Fibroblast of skin of abdomen (primary cell): ENCODE data around the gene KNOP1.
A peak's percentile ranks its signal among the peaks of the same experiment; 100 is the strongest.

Experiments
- DNase-seq: peaks from one replicate; pipeline ENCODE4 v3.0.0-alpha.2; 2013

Gene KNOP1

GRCh38 chr16:19706846-19707245, 11.2 kb downstream of the KNOP1 start:
- DNase-seq, result no peak

- no peak for DNase-seq
Measured at GRCh38 chr16:19705843-19706242, 12.2 kb downstream of the KNOP1 start.

GRCh38 chr16:19705146-19705501, 12.9 kb downstream of the KNOP1 start:
- DNase-seq, result no peak

- peak; percentile 43 for DNase-seq
Measured at GRCh38 chr16:19704321-19705145, 13.5 kb downstream of the KNOP1 start.

- no peak for DNase-seq
Measured at GRCh38 chr16:19703172-19703889, 14.7 kb downstream of the KNOP1 start.

- DNase-seq, result peak; percentile 5
Measured at GRCh38 chr16:19701091-19701490, 16.9 kb downstream of the KNOP1 start.

GRCh38 chr16:19700319-19700781, 17.7 kb downstream of the KNOP1 start:
- peak; percentile 16 for DNase-seq

- DNase-seq, result no peak
Measured at GRCh38 chr16:19699472-19699871, 18.6 kb downstream of the KNOP1 start.

GRCh38 chr16:19698480-19699465, 19.3 kb downstream of the KNOP1 start:
- peak; percentile 49 for DNase-seq

- DNase-seq, result no peak
Measured at GRCh38 chr16:19697756-19698318, 20.2 kb downstream of the KNOP1 start.

GRCh38 chr16:19696961-19697360, 21.1 kb downstream of the KNOP1 start:
- DNase-seq, result no peak

- peak; percentile 75 for DNase-seq
Measured at GRCh38 chr16:19696328-19696727, 21.7 kb downstream of the KNOP1 start.

GRCh38 chr16:19694989-19695388, 23.0 kb downstream of the KNOP1 start:
- DNase-seq, result no peak

GRCh38 chr16:19691161-19691711, 26.8 kb downstream of the KNOP1 start:
- no peak for DNase-seq

- no peak for DNase-seq
Measured at GRCh38 chr16:19690196-19690595, 27.8 kb downstream of the KNOP1 start.

GRCh38 chr16:19689342-19689741, 28.7 kb downstream of the KNOP1 start:
- DNase-seq, result no peak

- no peak for DNase-seq
Measured at GRCh38 chr16:19688396-19689024, 29.5 kb downstream of the KNOP1 start.

GRCh38 chr16:19687279-19687678, 30.7 kb downstream of the KNOP1 start:
- no peak for DNase-seq

- DNase-seq, result no peak
Measured at GRCh38 chr16:19685176-19685575, 32.9 kb downstream of the KNOP1 start.

- no peak for DNase-seq
Measured at GRCh38 chr16:19683453-19684236, 34.4 kb downstream of the KNOP1 start.

- DNase-seq, result no peak
Measured at GRCh38 chr16:19681637-19682036, 36.4 kb downstream of the KNOP1 start.
